ENCODE data around the gene ADAT3. TPM values are rescaled to one million over a fixed set of nuclear protein-coding genes. Genes with fewer than 3 reads are reported as not detected.

The ADAT3 gene
- total RNA-seq, 1 donor = 3.9 TPM

DNA sequence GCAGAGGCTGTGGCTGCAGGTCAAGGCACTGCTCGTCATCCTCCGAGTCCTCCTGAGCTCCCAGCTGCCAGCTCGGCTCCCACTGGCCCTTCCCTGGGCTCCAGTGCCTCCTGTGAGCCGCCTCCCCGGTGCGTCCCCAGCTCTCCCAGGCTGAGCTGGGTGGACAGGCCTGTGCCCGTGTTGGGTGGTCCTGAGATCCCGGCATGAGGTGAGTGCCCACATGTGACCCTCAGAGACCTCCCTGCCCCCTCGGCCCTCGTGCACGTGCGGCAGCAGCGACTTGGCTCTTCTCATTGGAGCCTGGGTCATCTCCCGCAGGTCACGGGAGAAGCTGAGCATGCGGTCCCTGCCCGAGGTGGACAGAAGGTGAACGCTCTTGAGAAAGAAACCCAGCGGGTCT lies 15.4 kb downstream of the ADAT3 start:
- TF ChIP-seq, protein P1, sequence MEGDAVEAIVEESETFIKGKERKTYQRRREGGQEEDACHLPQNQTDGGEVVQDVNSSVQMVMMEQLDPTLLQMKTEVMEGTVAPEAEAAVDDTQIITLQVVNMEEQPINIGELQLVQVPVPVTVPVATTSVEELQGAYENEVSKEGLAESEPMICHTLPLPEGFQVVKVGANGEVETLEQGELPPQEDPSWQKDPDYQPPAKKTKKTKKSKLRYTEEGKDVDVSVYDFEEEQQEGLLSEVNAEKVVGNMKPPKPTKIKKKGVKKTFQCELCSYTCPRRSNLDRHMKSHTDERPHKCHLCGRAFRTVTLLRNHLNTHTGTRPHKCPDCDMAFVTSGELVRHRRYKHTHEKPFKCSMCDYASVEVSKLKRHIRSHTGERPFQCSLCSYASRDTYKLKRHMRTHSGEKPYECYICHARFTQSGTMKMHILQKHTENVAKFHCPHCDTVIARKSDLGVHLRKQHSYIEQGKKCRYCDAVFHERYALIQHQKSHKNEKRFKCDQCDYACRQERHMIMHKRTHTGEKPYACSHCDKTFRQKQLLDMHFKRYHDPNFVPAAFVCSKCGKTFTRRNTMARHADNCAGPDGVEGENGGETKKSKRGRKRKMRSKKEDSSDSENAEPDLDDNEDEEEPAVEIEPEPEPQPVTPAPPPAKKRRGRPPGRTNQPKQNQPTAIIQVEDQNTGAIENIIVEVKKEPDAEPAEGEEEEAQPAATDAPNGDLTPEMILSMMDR (IDR thresholded peaks at IDR 0.05; ENCODE audit: insufficient read depth, low read depth, low read length) = no peak
- DNase-seq (ENCODE audit: low read depth) = no peak
- no peak overlapping the region for H3K4me3 ChIP-seq (ENCODE audit: low read depth, low read length)

GRCh38 chr19:1921326-1921725 lies 16.1 kb downstream of the ADAT3 start:
- no peak for DNase-seq (ENCODE audit: low read depth)
- no peak overlapping the region for H3K4me3 ChIP-seq (ENCODE audit: low read depth, low read length)
- TF ChIP-seq, protein P1 (IDR thresholded peaks at IDR 0.05; ENCODE audit: insufficient read depth, low read depth, low read length) = no peak

DNA sequence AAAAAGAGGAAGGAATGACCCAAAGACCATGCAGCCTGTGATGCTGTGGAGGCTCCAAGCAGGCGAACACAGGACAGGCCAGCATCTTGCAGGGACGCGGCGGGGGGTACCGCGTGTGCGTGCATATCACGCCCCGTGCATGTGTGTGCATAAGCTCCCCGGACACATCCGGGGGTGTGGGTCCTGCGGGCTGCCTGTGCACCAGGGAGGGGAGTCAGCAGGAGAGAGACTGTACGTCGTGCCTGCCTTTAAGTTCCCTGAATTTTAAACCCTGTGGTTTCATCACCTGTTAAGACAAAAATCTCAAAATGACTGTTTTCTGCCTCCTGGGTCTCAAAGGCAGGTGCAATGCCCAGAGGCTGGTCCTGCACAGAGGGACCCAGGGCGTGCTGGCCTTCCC lies 16.6 kb downstream of the ADAT3 start:
- no peak for DNase-seq (ENCODE audit: low read depth)
- TF ChIP-seq, protein P1 (IDR thresholded peaks at IDR 0.05; ENCODE audit: insufficient read depth, low read depth, low read length) = no peak
- H3K4me3 ChIP-seq (ENCODE audit: low read depth, low read length) = no peak overlapping the region

DNA sequence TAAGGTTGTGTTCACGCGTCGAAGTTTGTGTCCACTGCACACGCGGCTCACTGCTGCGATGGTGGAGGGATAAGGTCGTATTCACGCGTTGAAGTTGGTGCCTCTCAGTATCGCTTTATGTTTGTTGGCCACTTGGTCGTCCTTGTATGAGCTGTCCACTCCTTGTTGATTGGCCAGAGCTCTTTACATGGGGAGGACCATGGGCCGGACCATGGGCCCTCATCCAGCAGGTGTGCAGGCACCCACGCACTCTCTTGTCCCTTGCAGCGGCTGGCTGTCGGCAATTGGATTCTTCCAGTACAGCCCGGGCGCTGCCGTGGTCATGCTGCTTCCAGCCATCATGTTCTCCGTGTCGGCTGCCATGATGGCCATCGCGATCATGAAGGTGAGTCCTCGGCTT lies 17.6 kb downstream of the ADAT3 start:
- TF ChIP-seq, protein P1 (IDR thresholded peaks at IDR 0.05; ENCODE audit: insufficient read depth, low read depth, low read length) = no peak
- no peak overlapping the region for H3K4me3 ChIP-seq (ENCODE audit: low read depth, low read length)
- DNase-seq (ENCODE audit: low read depth) = no peak

DNA sequence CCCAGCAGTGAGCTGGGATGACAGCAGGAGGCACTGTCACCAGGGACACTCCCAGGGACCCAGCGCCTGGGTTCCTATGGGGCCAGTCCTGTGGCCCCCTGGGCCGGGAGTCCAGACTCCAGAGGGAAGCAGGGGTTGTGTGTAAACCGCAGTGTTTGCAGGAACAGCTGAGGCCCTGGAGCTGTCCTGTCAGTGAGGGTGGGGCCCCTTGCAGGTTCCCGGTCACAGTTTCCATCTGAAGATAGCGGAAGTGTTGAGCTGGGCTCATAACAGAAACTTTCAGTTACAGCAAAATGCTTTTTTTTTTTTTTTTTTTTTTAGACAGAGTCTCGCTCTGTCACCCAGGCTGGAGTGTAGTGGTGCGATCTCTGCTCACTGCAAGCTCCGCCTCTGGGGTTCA lies 18.1 kb downstream of the ADAT3 start:
- no peak overlapping the region for H3K4me3 ChIP-seq (ENCODE audit: low read depth, low read length)
- TF ChIP-seq, protein P1 (IDR thresholded peaks at IDR 0.05; ENCODE audit: insufficient read depth, low read depth, low read length) = no peak
- no peak for DNase-seq (ENCODE audit: low read depth)

GRCh38 chr19:1924320-1924961 lies 19.2 kb downstream of the ADAT3 start:
- no peak for DNase-seq (ENCODE audit: low read depth)
- no peak overlapping the region for H3K4me3 ChIP-seq (ENCODE audit: low read depth, low read length)
- TF ChIP-seq, protein P1 (IDR thresholded peaks at IDR 0.05; ENCODE audit: insufficient read depth, low read depth, low read length) = no peak

DNA sequence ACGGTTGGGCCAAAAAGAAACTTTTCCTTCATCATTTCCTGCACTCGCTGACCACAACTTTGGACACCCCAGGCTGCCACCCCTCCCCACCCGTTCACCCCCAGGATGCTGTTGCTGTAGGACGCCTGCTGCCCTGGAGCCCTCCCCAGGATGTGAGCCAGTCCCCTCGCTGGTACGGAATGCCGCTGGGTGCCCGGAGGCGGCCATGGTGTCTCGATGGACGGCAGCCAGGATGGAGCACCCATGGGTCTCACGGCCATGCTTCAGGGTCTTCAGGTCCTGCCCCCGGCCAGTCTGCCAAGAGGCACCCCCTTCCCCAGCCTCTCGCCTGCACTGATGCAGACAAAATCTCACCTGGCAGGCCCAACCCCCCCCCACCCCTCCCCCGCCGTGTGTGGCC lies 20.3 kb downstream of the ADAT3 start:
- TF ChIP-seq, protein P1 (IDR thresholded peaks at IDR 0.05; ENCODE audit: insufficient read depth, low read depth, low read length) = no peak
- H3K4me3 ChIP-seq (ENCODE audit: low read depth, low read length) = no peak overlapping the region
- no peak for DNase-seq (ENCODE audit: low read depth)

Data from fibroblast of villous mesenchyme (primary cell).